ENCODE data around the gene DSC1. TPM values are rescaled to one million over a fixed set of nuclear protein-coding genes. Genes with fewer than 3 reads are reported as not detected.
"Not testable (repeated sequence)": the region's sequence is repeated elsewhere in the genome, so short reads cannot be mapped to it uniquely, and the experiment has no call there.

DSC1 gene
- total and polyA plus RNA-seq, 2 experiments from 2014 or later, result not detected

GRCh38 chr18:31183302-31183701, 20.6 kb upstream of the DSC1 start (continued):
- no peak for TF ChIP-seq ZNF462 (CRISPR knock-in tag; IDR thresholded peaks at IDR 0.05)
- no peak for TF ChIP-seq EZH2 (IDR thresholded peaks at IDR 0.05; ENCODE audit: low read depth, unreplicated experiment)

GRCh38 chr18:31177369-31177768, 14.7 kb upstream of the DSC1 start:
- not testable (repeated sequence) for H3K27ac ChIP-seq (ENCODE audit: low read depth); H3K4me2 ChIP-seq; H3K4me3 Mint-ChIP-seq; ATAC-seq; H3K27ac Mint-ChIP-seq; H3K36me3 ChIP-seq (ENCODE audit: insufficient read depth); H3K4me1 Mint-ChIP-seq; H3F3A ChIP-seq (replicated peaks; ENCODE audit: low read depth); H3K27me3 Mint-ChIP-seq (ENCODE audit: insufficient read depth, low read depth, poor library complexity); H4K20me1 ChIP-seq (replicated peaks; ENCODE audit: insufficient read depth); H3K79me2 ChIP-seq (replicated peaks; ENCODE audit: insufficient read depth); H3K27me3 ChIP-seq (ENCODE audit: insufficient read depth); H3K36me3 Mint-ChIP-seq (ENCODE audit: low read depth); H3K4me1 ChIP-seq (ENCODE audit: insufficient read depth); DNase-seq (ENCODE audit: low spot score); H3K9me2 ChIP-seq (ENCODE audit: insufficient read depth); H2AFZ ChIP-seq; H3K4me3 ChIP-seq
- H3K9me3 Mint-ChIP-seq, result peaks cover 17% of the 10 kb centered on the region

GRCh38 chr18:31176531-31176930, 13.9 kb upstream of the DSC1 start:
- no peaks in the 10 kb centered on the region for H3F3A ChIP-seq (replicated peaks; ENCODE audit: low read depth)
- no peak overlapping the region for H3K4me3 ChIP-seq
- DNase-seq (ENCODE audit: low spot score) (no peak), ATAC-seq (no peak)
- H3K4me1 ChIP-seq (ENCODE audit: insufficient read depth), result no peaks in the 10 kb centered on the region
- Mint-ChIP-seq H3K4me1 (no peaks in the 10 kb centered on the region), H3K27ac (no peak overlapping the region), H3K9me3 (peaks cover 17% of the 10 kb centered on the region), H3K27me3 (ENCODE audit: insufficient read depth, low read depth, poor library complexity) (no peaks in the 10 kb centered on the region), H3K36me3 (ENCODE audit: low read depth) (peaks cover 9% of the 10 kb centered on the region), H3K4me3 (no peak overlapping the region)
- H2AFZ ChIP-seq, result no peak overlapping the region
- H3K36me3 ChIP-seq (ENCODE audit: insufficient read depth), result no peaks in the 10 kb centered on the region
- no peaks in the 10 kb centered on the region for H4K20me1 ChIP-seq (replicated peaks; ENCODE audit: insufficient read depth)
- H3K27ac ChIP-seq (ENCODE audit: low read depth), result no peak overlapping the region
- no peak overlapping the region for H3K4me2 ChIP-seq
- H3K9me2 ChIP-seq (ENCODE audit: insufficient read depth), result no peaks in the 10 kb centered on the region
- H3K27me3 ChIP-seq (ENCODE audit: insufficient read depth), result no peaks in the 10 kb centered on the region
- H3K79me2 ChIP-seq (replicated peaks; ENCODE audit: insufficient read depth), result no peaks in the 10 kb centered on the region
- no peak for TF ChIP-seq EZH2 (IDR thresholded peaks at IDR 0.05; ENCODE audit: low read depth, unreplicated experiment)
- TF ChIP-seq REST (IDR thresholded peaks at IDR 0.05; ENCODE audit: unreplicated experiment), result no peak
- no peak for TF ChIP-seq STAT1 (IDR thresholded peaks at IDR 0.05; ENCODE audit: unreplicated experiment)
- no peak for TF ChIP-seq CTCF (conservative IDR thresholded peaks at IDR 0.05; ENCODE audit: low read depth in 2 of 2)
- TF ChIP-seq ZNF331 (CRISPR knock-in tag; IDR thresholded peaks at IDR 0.05; ENCODE audit: low read depth), result no peak
- TF ChIP-seq ETS1 (IDR thresholded peaks at IDR 0.05), result no peak
- no peak for TF ChIP-seq ZNF114 (CRISPR knock-in tag; IDR thresholded peaks at IDR 0.05)
